Measurements from ENCODE around the gene PSME4. TPM values are rescaled to one million over a fixed set of nuclear protein-coding genes. Genes with fewer than 3 reads are reported as not detected.
A peak's percentile ranks its signal among the peaks of the same experiment; 100 is the strongest.
"Not testable (repeated sequence)": the region's sequence is repeated elsewhere in the genome, so short reads cannot be mapped to it uniquely, and the experiment has no call there.

PSME4 gene
- total RNA-seq, 1 donor from 2014 or later: 31.3 TPM

DNA sequence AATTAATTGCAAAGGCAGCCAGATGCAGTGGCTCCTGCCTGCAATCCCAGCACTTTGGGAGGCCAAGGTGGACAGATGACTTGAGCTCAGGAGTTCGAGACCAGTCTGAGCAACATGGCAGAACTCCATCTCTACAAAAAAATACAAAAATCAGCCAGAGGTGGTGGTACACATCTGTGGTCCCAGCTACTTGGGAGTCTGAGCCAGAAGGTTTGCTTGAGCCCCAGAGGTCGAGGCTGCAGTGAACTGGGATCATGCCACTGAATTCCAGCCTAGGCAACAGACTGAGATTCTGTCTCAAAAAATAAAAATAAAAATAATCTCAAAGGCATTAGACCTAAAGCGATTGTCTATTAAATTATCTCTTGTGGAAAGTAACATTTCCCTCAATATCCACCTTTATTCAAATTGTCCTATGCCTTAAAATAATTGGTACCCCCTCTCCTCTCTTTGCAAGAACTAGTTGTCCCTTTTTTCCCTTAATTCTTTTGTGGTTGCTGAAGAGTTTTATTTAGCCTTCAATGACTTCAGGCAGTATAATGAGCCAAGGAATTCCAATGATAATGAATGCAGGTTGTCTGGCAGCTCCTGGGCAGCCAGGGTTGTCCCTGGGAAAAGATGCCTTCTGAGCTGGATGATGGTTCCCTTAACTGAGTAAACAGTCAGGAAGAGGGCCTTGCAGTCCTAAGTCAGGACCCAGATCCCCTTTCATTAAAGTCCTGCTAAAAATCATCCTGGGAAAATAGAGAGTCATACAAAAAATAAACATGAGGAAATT, 143.2 kb downstream of the PSME4 start:
- TF ChIP-seq, protein P1, sequence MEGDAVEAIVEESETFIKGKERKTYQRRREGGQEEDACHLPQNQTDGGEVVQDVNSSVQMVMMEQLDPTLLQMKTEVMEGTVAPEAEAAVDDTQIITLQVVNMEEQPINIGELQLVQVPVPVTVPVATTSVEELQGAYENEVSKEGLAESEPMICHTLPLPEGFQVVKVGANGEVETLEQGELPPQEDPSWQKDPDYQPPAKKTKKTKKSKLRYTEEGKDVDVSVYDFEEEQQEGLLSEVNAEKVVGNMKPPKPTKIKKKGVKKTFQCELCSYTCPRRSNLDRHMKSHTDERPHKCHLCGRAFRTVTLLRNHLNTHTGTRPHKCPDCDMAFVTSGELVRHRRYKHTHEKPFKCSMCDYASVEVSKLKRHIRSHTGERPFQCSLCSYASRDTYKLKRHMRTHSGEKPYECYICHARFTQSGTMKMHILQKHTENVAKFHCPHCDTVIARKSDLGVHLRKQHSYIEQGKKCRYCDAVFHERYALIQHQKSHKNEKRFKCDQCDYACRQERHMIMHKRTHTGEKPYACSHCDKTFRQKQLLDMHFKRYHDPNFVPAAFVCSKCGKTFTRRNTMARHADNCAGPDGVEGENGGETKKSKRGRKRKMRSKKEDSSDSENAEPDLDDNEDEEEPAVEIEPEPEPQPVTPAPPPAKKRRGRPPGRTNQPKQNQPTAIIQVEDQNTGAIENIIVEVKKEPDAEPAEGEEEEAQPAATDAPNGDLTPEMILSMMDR (IDR thresholded peaks at IDR 0.05; ENCODE audit: insufficient read depth, low read length, severe bottlenecking): no peak
- Histone ChIP-seq H3K27me3 (ENCODE audit: control insufficient read depth, insufficient read depth, low read length) (no peaks in the 10 kb centered on the region), H3K4me3 (ENCODE audit: low read depth, low read length) (no peak overlapping the region), H3K36me3 (ENCODE audit: control insufficient read depth, insufficient read depth, low read length) (no peaks in the 10 kb centered on the region)
- DNase-seq (ENCODE audit: low read depth) (no peak), FAIRE-seq (no peak)

DNA sequence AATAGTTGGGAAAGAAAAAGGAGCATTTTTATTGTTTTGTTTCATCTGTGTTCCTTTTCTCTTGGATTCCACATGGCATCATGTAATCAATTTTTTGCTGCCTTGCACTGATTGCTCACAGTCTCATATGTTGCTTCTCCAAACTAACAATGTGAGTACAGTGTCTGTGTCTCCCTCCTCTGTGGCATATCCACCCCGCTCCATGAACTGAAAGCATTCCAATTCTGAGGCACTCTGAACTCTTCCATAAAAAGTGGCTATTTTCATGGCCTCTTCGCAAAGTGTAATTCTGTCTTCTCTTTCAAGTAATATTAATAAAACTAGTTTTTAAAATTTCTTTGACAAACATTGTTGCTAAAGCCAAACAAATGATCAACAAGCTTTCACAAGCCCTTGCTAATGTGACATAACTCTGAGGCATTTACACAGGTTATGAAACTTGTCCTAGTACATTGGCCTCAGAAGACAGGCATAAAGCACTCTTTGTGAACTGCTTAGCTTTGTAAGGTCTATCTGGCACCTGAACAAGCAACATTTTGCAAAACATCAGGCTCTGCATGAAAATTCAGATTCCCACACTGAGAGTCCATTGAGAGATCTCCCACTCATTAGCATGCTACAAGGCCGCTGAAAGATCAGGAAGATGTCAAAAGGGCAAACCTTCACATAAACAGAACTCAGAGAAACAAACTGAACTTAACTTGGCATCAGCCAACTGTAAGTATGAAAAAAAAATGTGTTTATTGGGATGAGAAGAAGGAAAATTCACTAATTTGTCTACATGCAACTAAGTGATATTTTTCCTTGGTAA, 144.0 kb downstream of the PSME4 start:
- no peaks in the 10 kb centered on the region for H3K36me3 ChIP-seq (ENCODE audit: control insufficient read depth, insufficient read depth, low read length)
- H3K4me3 ChIP-seq (ENCODE audit: low read depth, low read length): no peak overlapping the region
- H3K27me3 ChIP-seq (ENCODE audit: control insufficient read depth, insufficient read depth, low read length): no peaks in the 10 kb centered on the region
- FAIRE-seq: no peak
- TF ChIP-seq, protein P1 (IDR thresholded peaks at IDR 0.05; ENCODE audit: insufficient read depth, low read length, severe bottlenecking): no peak
- peak; percentile 72 for DNase-seq (ENCODE audit: low read depth)

DNA sequence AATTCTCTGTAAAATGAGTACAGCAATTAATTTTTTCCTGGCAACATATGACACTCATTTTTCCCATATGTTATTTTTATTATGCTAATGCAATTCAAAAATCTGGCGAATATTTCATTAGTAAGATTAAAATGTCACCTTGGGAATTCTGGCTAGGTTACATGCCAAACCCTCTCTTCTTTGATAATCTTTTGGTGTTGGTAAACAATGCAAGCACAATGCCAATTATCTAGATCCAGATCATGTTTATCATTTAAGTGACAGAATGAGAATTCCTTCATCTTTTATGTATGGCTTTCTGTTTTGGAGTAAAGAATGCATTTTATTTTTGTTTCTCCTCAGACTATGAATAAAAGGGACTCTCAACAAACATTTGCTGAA, 144.8 kb downstream of the PSME4 start:
- no peaks in the 10 kb centered on the region for H3K27me3 ChIP-seq (ENCODE audit: control insufficient read depth, insufficient read depth, low read length)
- H3K4me3 ChIP-seq (ENCODE audit: low read depth, low read length): no peak overlapping the region
- TF ChIP-seq, protein P1 (IDR thresholded peaks at IDR 0.05; ENCODE audit: insufficient read depth, low read length, severe bottlenecking): no peak
- H3K36me3 ChIP-seq (ENCODE audit: control insufficient read depth, insufficient read depth, low read length): no peaks in the 10 kb centered on the region
- DNase-seq (ENCODE audit: low read depth) (no peak), FAIRE-seq (no peak)

DNA sequence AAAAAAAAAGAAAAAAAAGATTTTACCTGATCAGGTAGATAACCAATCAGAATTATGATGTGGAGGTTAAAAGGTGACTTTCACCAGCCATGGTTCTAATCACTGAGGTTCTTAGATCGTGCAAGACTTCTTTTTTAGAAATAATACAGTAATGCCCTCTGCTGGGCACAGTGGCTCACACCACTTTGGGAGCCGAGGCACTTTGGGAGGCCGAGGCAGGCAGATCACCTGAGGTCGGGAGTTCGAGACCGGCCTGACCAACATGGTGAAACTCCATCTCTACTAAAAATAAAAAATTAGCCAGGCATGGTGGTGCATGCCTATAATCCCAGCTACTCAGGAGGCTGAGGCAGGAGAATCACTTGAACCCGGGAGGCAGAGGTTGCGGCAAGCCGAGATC, 147.2 kb downstream of the PSME4 start:
- H3K36me3 ChIP-seq (ENCODE audit: control insufficient read depth, insufficient read depth, low read length); H3K4me3 ChIP-seq (ENCODE audit: low read depth, low read length); FAIRE-seq; H3K27me3 ChIP-seq (ENCODE audit: control insufficient read depth, insufficient read depth, low read length); DNase-seq (ENCODE audit: low read depth): not testable (repeated sequence)

DNA sequence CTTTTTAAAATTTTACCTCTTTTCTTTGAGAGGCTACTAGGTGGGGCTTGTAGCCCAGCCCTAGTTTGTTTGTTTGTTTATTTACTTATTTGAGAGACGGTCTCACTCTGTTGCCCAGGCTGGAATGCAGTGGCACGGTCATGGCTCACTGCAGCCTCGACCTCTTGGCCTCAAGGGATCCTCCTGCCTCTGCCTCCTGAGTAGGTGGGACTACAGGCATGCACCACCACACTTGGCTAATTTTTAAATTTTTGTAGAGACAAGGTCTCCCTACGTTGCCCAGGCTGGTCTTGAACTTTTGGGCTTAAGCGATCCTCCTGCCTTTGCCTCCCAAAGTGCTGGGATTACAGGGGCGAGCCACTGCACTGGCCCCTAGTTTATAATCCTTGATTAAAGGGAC, 149.0 kb downstream of the PSME4 start:
- FAIRE-seq (no peak), DNase-seq (ENCODE audit: low read depth) (no peak)
- TF ChIP-seq, protein P1 (IDR thresholded peaks at IDR 0.05; ENCODE audit: insufficient read depth, low read length, severe bottlenecking): no peak
- Histone ChIP-seq H3K27me3 (ENCODE audit: control insufficient read depth, insufficient read depth, low read length) (no peaks in the 10 kb centered on the region), H3K36me3 (ENCODE audit: control insufficient read depth, insufficient read depth, low read length) (peaks cover 3% of the 10 kb centered on the region), H3K4me3 (ENCODE audit: low read depth, low read length) (no peak overlapping the region)

DNA sequence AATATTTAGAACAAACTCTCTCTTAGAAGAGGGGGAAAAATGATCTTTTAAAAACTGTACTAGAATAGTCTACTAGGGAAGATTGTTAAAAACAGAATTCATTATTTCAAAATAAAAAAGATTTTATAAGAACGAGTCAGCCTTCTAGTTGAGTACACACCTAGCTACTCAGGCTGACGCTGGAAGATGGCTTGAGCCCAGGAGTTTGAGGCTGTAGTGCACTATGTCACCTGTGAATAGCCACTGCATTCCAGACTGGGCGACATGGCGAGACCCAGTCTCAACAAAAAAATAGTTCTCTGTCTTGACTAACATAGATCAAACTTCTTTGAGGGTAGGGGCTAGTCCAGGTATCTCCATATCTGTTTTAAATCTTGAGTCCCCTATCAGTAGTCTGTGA, 150.1 kb downstream of the PSME4 start:
- H3K27me3 ChIP-seq (ENCODE audit: control insufficient read depth, insufficient read depth, low read length): no peaks in the 10 kb centered on the region
- peaks cover 3% of the 10 kb centered on the region for H3K36me3 ChIP-seq (ENCODE audit: control insufficient read depth, insufficient read depth, low read length)
- FAIRE-seq (no peak), DNase-seq (ENCODE audit: low read depth) (no peak)
- TF ChIP-seq, protein P1 (IDR thresholded peaks at IDR 0.05; ENCODE audit: insufficient read depth, low read length, severe bottlenecking): no peak
- no peak overlapping the region for H3K4me3 ChIP-seq (ENCODE audit: low read depth, low read length)
